ENCODE data around the gene HMGCR.

Gene HMGCR

DNA sequence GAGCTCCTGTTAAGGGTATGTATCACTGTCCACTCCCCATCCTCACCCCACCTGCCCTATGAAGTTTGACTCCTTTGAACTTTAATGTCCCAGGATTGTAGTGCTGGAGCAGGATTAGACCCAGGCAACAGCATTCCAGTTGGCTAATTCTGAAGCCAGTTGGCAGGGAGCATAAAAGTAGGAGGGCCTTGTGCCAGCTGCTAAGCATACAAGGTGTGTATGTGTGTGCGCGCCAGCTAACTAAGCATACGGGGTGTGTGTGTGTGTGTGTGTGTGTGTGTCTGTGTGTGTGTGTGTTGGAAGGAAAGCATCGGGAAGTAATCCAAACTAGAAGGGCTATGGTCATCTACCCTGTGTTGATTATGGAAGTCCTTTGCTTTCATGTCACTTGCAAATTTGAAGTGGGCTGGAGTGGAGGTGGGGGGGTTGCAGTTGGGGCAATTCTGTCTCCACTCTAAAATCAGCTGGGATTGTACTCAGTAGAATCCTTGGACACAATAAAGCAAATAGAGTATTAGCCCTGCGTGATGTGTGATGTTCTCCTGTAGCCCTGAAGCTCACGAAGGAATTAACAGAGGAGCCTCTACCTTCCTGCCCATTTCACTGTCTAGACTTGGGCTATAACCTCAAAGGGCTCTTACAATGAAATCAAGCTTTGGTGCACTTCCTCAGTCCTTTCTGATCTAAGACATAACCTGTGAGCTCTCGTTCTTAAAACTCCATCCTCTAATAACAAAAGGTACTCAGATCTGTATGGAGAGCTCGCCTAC lies 26.9 kb downstream of the HMGCR start:
- peaks cover 56% of the 10 kb centered on the region for H3K36me3 ChIP-seq
- H3K9me3 ChIP-seq, result no peaks in the 10 kb centered on the region
- H3K27me3 ChIP-seq, result no peaks in the 10 kb centered on the region
- H3K4me3 ChIP-seq (ENCODE audit: low read depth in 1 of 2, low read length in 1 of 2), result no peak overlapping the region
- no peak overlapping the region for H3K27ac ChIP-seq
- TF ChIP-seq, protein P1, sequence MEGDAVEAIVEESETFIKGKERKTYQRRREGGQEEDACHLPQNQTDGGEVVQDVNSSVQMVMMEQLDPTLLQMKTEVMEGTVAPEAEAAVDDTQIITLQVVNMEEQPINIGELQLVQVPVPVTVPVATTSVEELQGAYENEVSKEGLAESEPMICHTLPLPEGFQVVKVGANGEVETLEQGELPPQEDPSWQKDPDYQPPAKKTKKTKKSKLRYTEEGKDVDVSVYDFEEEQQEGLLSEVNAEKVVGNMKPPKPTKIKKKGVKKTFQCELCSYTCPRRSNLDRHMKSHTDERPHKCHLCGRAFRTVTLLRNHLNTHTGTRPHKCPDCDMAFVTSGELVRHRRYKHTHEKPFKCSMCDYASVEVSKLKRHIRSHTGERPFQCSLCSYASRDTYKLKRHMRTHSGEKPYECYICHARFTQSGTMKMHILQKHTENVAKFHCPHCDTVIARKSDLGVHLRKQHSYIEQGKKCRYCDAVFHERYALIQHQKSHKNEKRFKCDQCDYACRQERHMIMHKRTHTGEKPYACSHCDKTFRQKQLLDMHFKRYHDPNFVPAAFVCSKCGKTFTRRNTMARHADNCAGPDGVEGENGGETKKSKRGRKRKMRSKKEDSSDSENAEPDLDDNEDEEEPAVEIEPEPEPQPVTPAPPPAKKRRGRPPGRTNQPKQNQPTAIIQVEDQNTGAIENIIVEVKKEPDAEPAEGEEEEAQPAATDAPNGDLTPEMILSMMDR (IDR thresholded peaks at IDR 0.05), result no peak
- no peaks in the 10 kb centered on the region for H3K4me1 ChIP-seq (ENCODE audit: control insufficient read depth in 1 of 2, insufficient read depth in 1 of 2, low read depth in 1 of 2, low read length in 1 of 2)

- H3K27ac ChIP-seq, result no peak overlapping the region
- H3K9me3 ChIP-seq, result no peaks in the 10 kb centered on the region
- H3K4me3 ChIP-seq (ENCODE audit: low read depth in 1 of 2, low read length in 1 of 2), result no peak overlapping the region
- TF ChIP-seq, protein P1 (IDR thresholded peaks at IDR 0.05), result no peak
- H3K36me3 ChIP-seq, result peaks cover 51% of the 10 kb centered on the region
- no peaks in the 10 kb centered on the region for H3K4me1 ChIP-seq (ENCODE audit: control insufficient read depth in 1 of 2, insufficient read depth in 1 of 2, low read depth in 1 of 2, low read length in 1 of 2)
- no peaks in the 10 kb centered on the region for H3K27me3 ChIP-seq
Observed at GRCh38 chr5:75364571-75365280, 27.7 kb downstream of the HMGCR start.

- no peaks in the 10 kb centered on the region for H3K4me1 ChIP-seq (ENCODE audit: control insufficient read depth in 1 of 2, insufficient read depth in 1 of 2, low read depth in 1 of 2, low read length in 1 of 2)
- TF ChIP-seq, protein P1 (IDR thresholded peaks at IDR 0.05), result no peak
- no peak overlapping the region for H3K27ac ChIP-seq
- H3K9me3 ChIP-seq, result no peaks in the 10 kb centered on the region
- no peaks in the 10 kb centered on the region for H3K27me3 ChIP-seq
- H3K36me3 ChIP-seq, result peaks cover 47% of the 10 kb centered on the region
- H3K4me3 ChIP-seq (ENCODE audit: low read depth in 1 of 2, low read length in 1 of 2), result no peak overlapping the region
Observed at GRCh38 chr5:75365740-75366139, 28.7 kb downstream of the HMGCR start.

DNA sequence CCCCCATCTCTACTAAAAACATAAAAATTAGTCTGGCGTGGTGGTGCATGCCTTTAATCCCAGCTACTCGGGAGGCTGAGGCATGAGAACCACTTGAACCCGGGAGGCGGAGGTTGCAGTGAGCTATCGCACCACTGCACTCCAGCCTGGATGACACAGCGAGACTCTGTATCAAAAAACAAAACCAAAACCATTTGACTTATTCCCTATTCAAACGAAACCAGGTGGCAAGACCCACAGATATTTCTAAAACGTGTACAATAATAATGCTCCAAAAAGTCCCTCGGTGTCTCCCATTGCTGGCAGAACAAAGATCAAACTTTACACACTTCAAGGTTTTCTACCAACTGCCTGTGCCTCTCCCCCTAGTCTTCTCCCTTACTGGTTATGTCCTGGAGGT lies 29.8 kb downstream of the HMGCR start:
- no peak overlapping the region for H3K27ac ChIP-seq
- no peaks in the 10 kb centered on the region for H3K9me3 ChIP-seq
- TF ChIP-seq, protein P1 (IDR thresholded peaks at IDR 0.05), result no peak

DNA sequence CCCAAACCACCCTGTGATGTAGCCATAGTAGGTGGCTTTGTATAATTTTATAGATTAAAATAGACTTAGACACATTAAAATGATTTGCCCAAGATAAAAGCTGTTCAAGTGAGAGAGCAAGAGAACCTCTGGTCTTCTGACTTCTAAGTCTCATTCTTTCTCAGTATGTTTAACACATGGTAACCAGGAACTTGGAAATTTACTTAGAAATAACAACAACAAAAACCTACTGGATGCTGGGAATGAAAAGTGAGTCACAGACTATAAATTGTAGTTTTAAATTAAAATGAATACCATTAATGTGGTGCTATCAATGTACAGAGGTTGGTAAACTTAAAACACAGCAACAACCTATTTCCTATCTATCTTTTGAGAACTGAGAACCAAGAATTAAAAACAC lies 30.4 kb downstream of the HMGCR start:
- no peak overlapping the region for H3K4me3 ChIP-seq (ENCODE audit: low read depth in 1 of 2, low read length in 1 of 2)
- peaks cover 43% of the 10 kb centered on the region for H3K36me3 ChIP-seq
- no peaks in the 10 kb centered on the region for H3K27me3 ChIP-seq
- no peaks in the 10 kb centered on the region for H3K4me1 ChIP-seq (ENCODE audit: control insufficient read depth in 1 of 2, insufficient read depth in 1 of 2, low read depth in 1 of 2, low read length in 1 of 2)
- H3K27ac ChIP-seq, result no peak overlapping the region
- TF ChIP-seq, protein P1 (IDR thresholded peaks at IDR 0.05), result no peak
- H3K9me3 ChIP-seq, result no peaks in the 10 kb centered on the region

More for the DNA sequence above, 29.8 kb downstream of the HMGCR start:
- Histone ChIP-seq H3K27me3 (no peaks in the 10 kb centered on the region), H3K4me3 (ENCODE audit: low read depth in 1 of 2, low read length in 1 of 2) (no peak overlapping the region), H3K36me3 (peaks cover 43% of the 10 kb centered on the region), H3K4me1 (ENCODE audit: control insufficient read depth in 1 of 2, insufficient read depth in 1 of 2, low read depth in 1 of 2, low read length in 1 of 2) (no peaks in the 10 kb centered on the region)
